GM18502 (cell line): ENCODE measurements around the gene RASGRP3.

Source experiments
- ATAC-seq: cut with Tn5 transposase; IDR thresholded peaks from one replicate; pipeline ENCODE4 v1.9.1; 2021; ENCODE audit warnings: mild to moderate bottlenecking; ENCODE audit not compliant: unreplicated experiment, poor library complexity

The RASGRP3 gene

GRCh38 chr2:33489835-33490431, 13.5 kb downstream of the RASGRP3 start:
- no peak for ATAC-seq

- ATAC-seq = no peak
Observed at GRCh38 chr2:33491441-33492084, 15.1 kb downstream of the RASGRP3 start.

GRCh38 chr2:33492399-33493134, 16.1 kb downstream of the RASGRP3 start:
- no peak for ATAC-seq

- ATAC-seq = peak; percentile 57
Observed at GRCh38 chr2:33494155-33494779, 17.8 kb downstream of the RASGRP3 start.

- ATAC-seq = no peak
Observed at GRCh38 chr2:33494877-33495641, 18.6 kb downstream of the RASGRP3 start.

GRCh38 chr2:33495683-33496082, 19.2 kb downstream of the RASGRP3 start:
- no peak for ATAC-seq

GRCh38 chr2:33496150-33496549, 19.7 kb downstream of the RASGRP3 start:
- no peak for ATAC-seq

GRCh38 chr2:33496726-33497125, 20.3 kb downstream of the RASGRP3 start:
- no peak for ATAC-seq

- ATAC-seq = peak; percentile 55
Observed at GRCh38 chr2:33497221-33497650, 20.8 kb downstream of the RASGRP3 start.

GRCh38 chr2:33498291-33498956, 22.0 kb downstream of the RASGRP3 start:
- peak; percentile 35 for ATAC-seq

GRCh38 chr2:33500177-33500576, 23.7 kb downstream of the RASGRP3 start:
- ATAC-seq = no peak

- ATAC-seq = no peak
Observed at GRCh38 chr2:33502025-33502424, 25.6 kb downstream of the RASGRP3 start.

- ATAC-seq = no peak
Observed at GRCh38 chr2:33503002-33503401, 26.6 kb downstream of the RASGRP3 start.

- no peak for ATAC-seq
Observed at GRCh38 chr2:33505966-33506365, 29.5 kb downstream of the RASGRP3 start.

- peak; percentile 45 for ATAC-seq
Observed at GRCh38 chr2:33509908-33510585, 33.6 kb downstream of the RASGRP3 start.

- ATAC-seq = no peak
Observed at GRCh38 chr2:33510586-33510968, 34.1 kb downstream of the RASGRP3 start.

- ATAC-seq = no peak
Observed at GRCh38 chr2:33511141-33511540, 34.7 kb downstream of the RASGRP3 start.

- ATAC-seq = no peak
Observed at GRCh38 chr2:33512112-33512511, 35.7 kb downstream of the RASGRP3 start.

- ATAC-seq = no peak
Observed at GRCh38 chr2:33513480-33513879, 37.0 kb downstream of the RASGRP3 start.
